ENCODE measurements around the gene KLHL17.
A peak's percentile ranks its signal among the peaks of the same experiment; 100 is the strongest.
"Not testable (repeated sequence)": the region's sequence is repeated elsewhere in the genome, so short reads cannot be mapped to it uniquely, and the experiment has no call there.

The KLHL17 gene

GRCh38 chr1:935751-936231 lies 24.6 kb upstream of the KLHL17 start:
- no peak for DNase-seq (ENCODE audit: low spot score)

GRCh38 chr1:936348-937264 lies 23.8 kb upstream of the KLHL17 start:
- FAIRE-seq (no peak), DNase-seq (ENCODE audit: low spot score) (no peak)

More at GRCh38 chr1:935751-936231, 24.6 kb upstream of the KLHL17 start:
- FAIRE-seq, result no peak

GRCh38 chr1:937521-937920 lies 22.9 kb upstream of the KLHL17 start:
- DNase-seq (ENCODE audit: low spot score), result no peak
- FAIRE-seq, result no peak

GRCh38 chr1:938088-938683 lies 22.2 kb upstream of the KLHL17 start:
- FAIRE-seq (no peak), DNase-seq (ENCODE audit: low spot score) (no peak)

- no peak for FAIRE-seq
- DNase-seq (ENCODE audit: low spot score), result no peak
Measured at GRCh38 chr1:938711-939489, 21.5 kb upstream of the KLHL17 start.

- DNase-seq (ENCODE audit: low spot score) (no peak), FAIRE-seq (no peak)
Measured at GRCh38 chr1:939511-940106, 20.8 kb upstream of the KLHL17 start.

GRCh38 chr1:940107-941014 lies 20.0 kb upstream of the KLHL17 start:
- peak; percentile 75 for DNase-seq (ENCODE audit: low spot score)

GRCh38 chr1:941015-941587 lies 19.3 kb upstream of the KLHL17 start:
- DNase-seq (ENCODE audit: low spot score) (no peak), FAIRE-seq (no peak)

More at GRCh38 chr1:940107-941014, 20.0 kb upstream of the KLHL17 start:
- FAIRE-seq, result no peak

GRCh38 chr1:941588-942383 lies 18.6 kb upstream of the KLHL17 start:
- peak; percentile 80 for DNase-seq (ENCODE audit: low spot score)
- FAIRE-seq, result no peak

GRCh38 chr1:942411-942821 lies 18.0 kb upstream of the KLHL17 start:
- FAIRE-seq, result no peak
- no peak for DNase-seq (ENCODE audit: low spot score)

GRCh38 chr1:942864-943533 lies 17.4 kb upstream of the KLHL17 start:
- FAIRE-seq (no peak), DNase-seq (ENCODE audit: low spot score) (no peak)

GRCh38 chr1:943545-944340 lies 16.6 kb upstream of the KLHL17 start:
- DNase-seq (ENCODE audit: low spot score) (no peak), FAIRE-seq (no peak)

GRCh38 chr1:944341-945325 lies 15.8 kb upstream of the KLHL17 start:
- no peak for FAIRE-seq
- DNase-seq (ENCODE audit: low spot score), result no peak

- FAIRE-seq, result no peak
- DNase-seq (ENCODE audit: low spot score), result no peak
Measured at GRCh38 chr1:945688-946556, 14.5 kb upstream of the KLHL17 start.

- not testable (repeated sequence) for FAIRE-seq; DNase-seq (ENCODE audit: low spot score)
Measured at GRCh38 chr1:946811-947210, 13.6 kb upstream of the KLHL17 start.

- FAIRE-seq, result no peak
- no peak for DNase-seq (ENCODE audit: low spot score)
Measured at GRCh38 chr1:947958-948357, 12.4 kb upstream of the KLHL17 start.

All from urothelium cell line (cell line).